Measurements from ENCODE around the gene MAPKAP1. TPM values are rescaled to one million over a fixed set of nuclear protein-coding genes. Genes with fewer than 3 reads are reported as not detected.

Gene MAPKAP1
- polyA plus RNA-seq, 1 donor from 2014 or later = 57.5 TPM

DNA sequence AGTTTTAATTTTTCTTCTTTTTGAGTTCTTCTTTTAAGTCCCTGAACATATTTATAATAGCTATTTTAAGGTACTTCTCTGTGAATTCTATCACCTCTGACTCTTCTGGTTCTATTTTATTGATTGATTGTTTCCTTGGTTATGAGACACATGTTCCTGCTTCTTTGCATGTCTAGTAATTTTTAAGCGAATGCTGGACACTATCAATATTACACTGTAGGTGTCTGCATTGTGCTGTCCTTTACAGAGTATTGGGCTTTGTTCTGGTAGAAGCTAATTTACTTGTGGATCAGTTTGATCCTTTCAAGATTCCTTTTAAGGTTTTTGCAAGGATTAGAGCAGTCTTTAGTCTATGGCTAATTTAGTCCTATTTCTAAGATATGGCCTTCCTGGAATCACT, 249.7 kb downstream of the MAPKAP1 start:
- H2AFZ ChIP-seq (ENCODE audit: low read depth, low read length) = no peak overlapping the region
- H3F3A ChIP-seq (ENCODE audit: insufficient read depth, low read length, poor library complexity, severe bottlenecking) = no peaks in the 10 kb centered on the region
- TF ChIP-seq RAD21 (conservative IDR thresholded peaks at IDR 0.05) (no peak), EP300 (conservative IDR thresholded peaks at IDR 0.05; ENCODE audit: poor library complexity, severe bottlenecking) (no peak), POLR2AphosphoS5 (IDR thresholded peaks at IDR 0.05) (no peak), EZH2 (IDR thresholded peaks at IDR 0.05; ENCODE audit: borderline replicate concordance, insufficient read depth, low read length, poor library complexity, severe bottlenecking) (no peak), TAF1 (IDR thresholded peaks at IDR 0.05; ENCODE audit: low read depth) (no peak), MXI1 (conservative IDR thresholded peaks at IDR 0.05; ENCODE audit: poor library complexity, severe bottlenecking) (no peak), SMC3 (conservative IDR thresholded peaks at IDR 0.05; ENCODE audit: poor library complexity) (no peak)
- TF ChIP-seq, protein P1, sequence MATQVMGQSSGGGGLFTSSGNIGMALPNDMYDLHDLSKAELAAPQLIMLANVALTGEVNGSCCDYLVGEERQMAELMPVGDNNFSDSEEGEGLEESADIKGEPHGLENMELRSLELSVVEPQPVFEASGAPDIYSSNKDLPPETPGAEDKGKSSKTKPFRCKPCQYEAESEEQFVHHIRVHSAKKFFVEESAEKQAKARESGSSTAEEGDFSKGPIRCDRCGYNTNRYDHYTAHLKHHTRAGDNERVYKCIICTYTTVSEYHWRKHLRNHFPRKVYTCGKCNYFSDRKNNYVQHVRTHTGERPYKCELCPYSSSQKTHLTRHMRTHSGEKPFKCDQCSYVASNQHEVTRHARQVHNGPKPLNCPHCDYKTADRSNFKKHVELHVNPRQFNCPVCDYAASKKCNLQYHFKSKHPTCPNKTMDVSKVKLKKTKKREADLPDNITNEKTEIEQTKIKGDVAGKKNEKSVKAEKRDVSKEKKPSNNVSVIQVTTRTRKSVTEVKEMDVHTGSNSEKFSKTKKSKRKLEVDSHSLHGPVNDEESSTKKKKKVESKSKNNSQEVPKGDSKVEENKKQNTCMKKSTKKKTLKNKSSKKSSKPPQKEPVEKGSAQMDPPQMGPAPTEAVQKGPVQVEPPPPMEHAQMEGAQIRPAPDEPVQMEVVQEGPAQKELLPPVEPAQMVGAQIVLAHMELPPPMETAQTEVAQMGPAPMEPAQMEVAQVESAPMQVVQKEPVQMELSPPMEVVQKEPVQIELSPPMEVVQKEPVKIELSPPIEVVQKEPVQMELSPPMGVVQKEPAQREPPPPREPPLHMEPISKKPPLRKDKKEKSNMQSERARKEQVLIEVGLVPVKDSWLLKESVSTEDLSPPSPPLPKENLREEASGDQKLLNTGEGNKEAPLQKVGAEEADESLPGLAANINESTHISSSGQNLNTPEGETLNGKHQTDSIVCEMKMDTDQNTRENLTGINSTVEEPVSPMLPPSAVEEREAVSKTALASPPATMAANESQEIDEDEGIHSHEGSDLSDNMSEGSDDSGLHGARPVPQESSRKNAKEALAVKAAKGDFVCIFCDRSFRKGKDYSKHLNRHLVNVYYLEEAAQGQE (IDR thresholded peaks at IDR 0.05; ENCODE audit: borderline replicate concordance) = no peak
- TF ChIP-seq, protein P2, sequence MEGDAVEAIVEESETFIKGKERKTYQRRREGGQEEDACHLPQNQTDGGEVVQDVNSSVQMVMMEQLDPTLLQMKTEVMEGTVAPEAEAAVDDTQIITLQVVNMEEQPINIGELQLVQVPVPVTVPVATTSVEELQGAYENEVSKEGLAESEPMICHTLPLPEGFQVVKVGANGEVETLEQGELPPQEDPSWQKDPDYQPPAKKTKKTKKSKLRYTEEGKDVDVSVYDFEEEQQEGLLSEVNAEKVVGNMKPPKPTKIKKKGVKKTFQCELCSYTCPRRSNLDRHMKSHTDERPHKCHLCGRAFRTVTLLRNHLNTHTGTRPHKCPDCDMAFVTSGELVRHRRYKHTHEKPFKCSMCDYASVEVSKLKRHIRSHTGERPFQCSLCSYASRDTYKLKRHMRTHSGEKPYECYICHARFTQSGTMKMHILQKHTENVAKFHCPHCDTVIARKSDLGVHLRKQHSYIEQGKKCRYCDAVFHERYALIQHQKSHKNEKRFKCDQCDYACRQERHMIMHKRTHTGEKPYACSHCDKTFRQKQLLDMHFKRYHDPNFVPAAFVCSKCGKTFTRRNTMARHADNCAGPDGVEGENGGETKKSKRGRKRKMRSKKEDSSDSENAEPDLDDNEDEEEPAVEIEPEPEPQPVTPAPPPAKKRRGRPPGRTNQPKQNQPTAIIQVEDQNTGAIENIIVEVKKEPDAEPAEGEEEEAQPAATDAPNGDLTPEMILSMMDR (IDR thresholded peaks at IDR 0.05; ENCODE audit: poor library complexity, severe bottlenecking) = no peak
- no peak overlapping the region for H3K4me2 ChIP-seq (ENCODE audit: low read length)
- no peaks in the 10 kb centered on the region for H4K20me1 ChIP-seq (ENCODE audit: insufficient read depth)
- no peak overlapping the region for H3K4me3 ChIP-seq (ENCODE audit: low read length)
- H3K9me2 ChIP-seq (ENCODE audit: insufficient read depth, low read length) = no peaks in the 10 kb centered on the region
- H3K27ac ChIP-seq (ENCODE audit: low read length) = no peak overlapping the region
- H3K79me2 ChIP-seq (replicated peaks; ENCODE audit: insufficient read depth, low read length) = no peaks in the 10 kb centered on the region
- H3K9me3 ChIP-seq (ENCODE audit: low read length) = peaks cover 8% of the 10 kb centered on the region
- H3K9ac ChIP-seq (ENCODE audit: low read length) = no peak overlapping the region
- H3K27me3 ChIP-seq (ENCODE audit: insufficient read depth, low read depth, low read length) = no peaks in the 10 kb centered on the region
- no peaks in the 10 kb centered on the region for H3K36me3 ChIP-seq (ENCODE audit: insufficient read depth, low read length)

DNA sequence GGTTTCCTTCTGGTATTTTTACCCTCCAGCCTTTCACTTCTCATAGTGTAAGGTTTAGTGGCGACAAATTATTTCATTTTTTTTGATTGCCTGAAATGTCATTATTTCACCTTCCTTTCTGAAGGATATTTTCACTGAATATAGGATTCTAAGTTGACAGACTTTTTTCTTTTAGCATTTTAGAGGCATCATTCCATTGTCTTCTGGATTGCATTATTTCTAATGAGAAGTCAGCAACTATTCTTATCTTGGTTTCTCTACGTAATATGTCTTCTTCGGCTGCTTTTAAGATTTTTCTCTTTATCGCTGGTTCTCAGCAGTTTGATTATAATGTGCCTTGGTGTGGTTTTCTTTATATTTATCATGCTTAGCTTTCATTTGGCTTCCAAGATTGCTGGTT, 251.1 kb downstream of the MAPKAP1 start:
- no peaks in the 10 kb centered on the region for H3K79me2 ChIP-seq (replicated peaks; ENCODE audit: insufficient read depth, low read length)
- H4K20me1 ChIP-seq (ENCODE audit: insufficient read depth) = no peaks in the 10 kb centered on the region
- no peak overlapping the region for H3K9ac ChIP-seq (ENCODE audit: low read length)
- H3K27ac ChIP-seq (ENCODE audit: low read length) = no peak overlapping the region
- H3K27me3 ChIP-seq (ENCODE audit: insufficient read depth, low read depth, low read length) = no peaks in the 10 kb centered on the region
- no peaks in the 10 kb centered on the region for H3K36me3 ChIP-seq (ENCODE audit: insufficient read depth, low read length)
- H3K9me3 ChIP-seq (ENCODE audit: low read length) = peaks cover 8% of the 10 kb centered on the region
- TF ChIP-seq MXI1 (conservative IDR thresholded peaks at IDR 0.05; ENCODE audit: poor library complexity, severe bottlenecking) (no peak), EP300 (conservative IDR thresholded peaks at IDR 0.05; ENCODE audit: poor library complexity, severe bottlenecking) (no peak), RAD21 (conservative IDR thresholded peaks at IDR 0.05) (no peak), EZH2 (IDR thresholded peaks at IDR 0.05; ENCODE audit: borderline replicate concordance, insufficient read depth, low read length, poor library complexity, severe bottlenecking) (no peak), SMC3 (conservative IDR thresholded peaks at IDR 0.05; ENCODE audit: poor library complexity) (no peak), POLR2AphosphoS5 (IDR thresholded peaks at IDR 0.05) (no peak), TAF1 (IDR thresholded peaks at IDR 0.05; ENCODE audit: low read depth) (no peak)
- TF ChIP-seq, protein P2 (IDR thresholded peaks at IDR 0.05; ENCODE audit: poor library complexity, severe bottlenecking) = no peak
- TF ChIP-seq, protein P1 (IDR thresholded peaks at IDR 0.05; ENCODE audit: borderline replicate concordance) = no peak
- H3K4me3 ChIP-seq (ENCODE audit: low read length) = no peak overlapping the region
- no peaks in the 10 kb centered on the region for H3K9me2 ChIP-seq (ENCODE audit: insufficient read depth, low read length)
- no peak overlapping the region for H2AFZ ChIP-seq (ENCODE audit: low read depth, low read length)
- H3F3A ChIP-seq (ENCODE audit: insufficient read depth, low read length, poor library complexity, severe bottlenecking) = no peaks in the 10 kb centered on the region
- no peak overlapping the region for H3K4me2 ChIP-seq (ENCODE audit: low read length)
